NCI-H2196 (cell line): ENCODE measurements around the gene CYCS.

Experiments used
- DNase-seq: peaks from one replicate; lab custom pipeline; 2025; ENCODE audit not compliant: unreplicated experiment; lab: John Stamatoyannopoulos, UW

CYCS gene

GRCh38 chr7:25073451-25073850 lies 51.6 kb downstream of the CYCS start:
- no peak for DNase-seq
